Effector memory CD4-positive, alpha-beta T cell (primary cell): ENCODE measurements around the gene CCP110.

Experiments
- DNase-seq, 3 donors: peaks; one replicate each; pipeline ENCODE4 v3.0.0-alpha.2; 2020
- H3K27ac ChIP-seq: 2 replicates; pipeline ENCODE4 v1.7.0; 2013; ENCODE audit warnings: mild to moderate bottlenecking, low read length, moderate library complexity; ENCODE audit not compliant: insufficient read depth, poor library complexity, severe bottlenecking
- H3K27me3 ChIP-seq: replicated peaks from 2 replicates; pipeline ENCODE4 v1.7.0; 2013; ENCODE audit warnings: mild to moderate bottlenecking, low read length; ENCODE audit not compliant: insufficient read depth, control insufficient read depth, poor library complexity, severe bottlenecking
- H3K36me3 ChIP-seq: 2 replicates; pipeline ENCODE4 v1.7.0; 2013; ENCODE audit warnings: mild to moderate bottlenecking, low read length, moderate library complexity; ENCODE audit not compliant: control insufficient read depth, insufficient read depth
- H3K4me1 ChIP-seq: 2 replicates; pipeline ENCODE4 v1.7.0; 2013; ENCODE audit warnings: low read length, mild to moderate bottlenecking; ENCODE audit not compliant: control insufficient read depth, insufficient read depth, poor library complexity, severe bottlenecking
- H3K4me3 ChIP-seq: 2 replicates; pipeline ENCODE4 v1.7.0; 2013; ENCODE audit warnings: low read length, low read depth, mild to moderate bottlenecking; ENCODE audit not compliant: insufficient read depth, poor library complexity, severe bottlenecking
- H3K9me3 ChIP-seq: 2 replicates; pipeline ENCODE4 v1.7.0; 2013; ENCODE audit warnings: mild to moderate bottlenecking, low read length, moderate library complexity; ENCODE audit not compliant: control insufficient read depth

The CCP110 gene

DNA sequence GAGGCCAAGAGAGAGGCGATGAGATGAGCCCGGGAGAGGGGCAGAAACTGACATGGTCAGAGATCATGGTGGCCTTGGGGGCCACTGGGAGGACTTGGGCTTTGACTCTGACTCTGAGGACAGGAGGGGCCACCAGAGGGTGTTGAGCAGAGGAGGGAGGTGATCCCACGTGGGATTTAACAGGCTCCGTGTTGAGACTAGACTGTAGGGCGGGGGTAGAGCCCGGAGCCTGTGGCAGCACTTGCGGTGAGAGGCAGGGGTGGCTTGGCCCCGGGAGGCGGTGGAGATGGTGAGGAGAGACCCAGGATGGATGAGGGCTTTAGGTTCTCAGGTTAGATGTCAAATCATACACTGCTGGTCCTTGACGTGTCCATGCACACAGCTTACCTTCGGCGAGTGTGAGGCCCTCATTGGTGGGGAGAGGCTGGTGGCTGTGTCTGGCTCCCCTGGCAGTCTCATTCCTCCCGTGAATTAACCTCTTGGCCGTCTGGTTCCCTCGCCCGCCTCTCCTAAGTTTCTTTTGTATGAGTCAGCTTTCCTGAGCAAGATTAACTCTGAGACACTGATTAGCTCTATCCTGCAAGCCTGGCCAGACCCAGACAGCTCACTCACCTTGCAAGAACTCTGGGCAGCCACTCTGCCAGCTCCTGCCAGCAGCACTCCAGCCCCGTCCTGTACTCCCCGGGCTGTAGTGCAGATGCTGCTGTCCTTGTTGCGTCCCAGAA lies 71.5 kb downstream of the CCP110 start:
- no peaks in the 10 kb centered on the region for H3K27me3 ChIP-seq
- H3K27ac ChIP-seq = no peak overlapping the region
- no peak overlapping the region for H3K4me3 ChIP-seq
- H3K9me3 ChIP-seq = no peaks in the 10 kb centered on the region
- DNase-seq = no peak
- no peaks in the 10 kb centered on the region for H3K4me1 ChIP-seq
- H3K36me3 ChIP-seq = peaks cover 11% of the 10 kb centered on the region

DNA sequence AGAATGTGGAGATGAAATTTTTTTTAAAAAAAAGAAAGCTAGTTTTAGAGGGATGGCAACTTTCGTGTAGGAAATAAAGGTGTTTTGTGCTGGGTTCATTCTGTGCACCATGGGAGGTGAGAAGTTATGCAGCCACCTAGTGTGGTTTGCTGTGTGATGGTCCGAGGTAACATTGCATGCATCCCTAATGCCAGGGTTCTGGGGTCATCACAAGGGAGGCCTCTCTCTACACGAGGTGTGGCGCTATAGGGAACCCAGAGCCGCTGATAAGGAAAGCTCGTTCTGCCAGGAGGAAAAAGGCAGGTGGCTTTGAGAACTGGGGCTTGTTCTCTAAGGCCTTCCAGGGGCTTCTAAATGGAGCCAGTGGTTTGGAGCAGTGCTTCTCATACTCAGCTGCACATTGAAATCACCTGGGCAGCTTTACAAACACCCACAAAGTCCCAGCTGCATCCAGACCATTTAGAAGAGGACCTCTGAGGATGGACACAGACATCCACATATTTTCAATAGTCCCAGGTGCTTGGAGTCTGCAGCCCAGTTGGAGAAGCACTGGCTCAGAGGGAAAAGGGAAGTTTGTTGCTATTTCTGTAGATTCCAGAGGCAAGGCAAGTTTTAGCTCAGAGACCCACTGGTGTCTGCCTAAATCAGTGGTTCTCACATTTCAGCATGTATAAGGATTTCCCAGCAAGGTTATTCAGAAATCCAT lies 75.2 kb downstream of the CCP110 start:
- H3K36me3 ChIP-seq = peaks cover 5% of the 10 kb centered on the region

DNA sequence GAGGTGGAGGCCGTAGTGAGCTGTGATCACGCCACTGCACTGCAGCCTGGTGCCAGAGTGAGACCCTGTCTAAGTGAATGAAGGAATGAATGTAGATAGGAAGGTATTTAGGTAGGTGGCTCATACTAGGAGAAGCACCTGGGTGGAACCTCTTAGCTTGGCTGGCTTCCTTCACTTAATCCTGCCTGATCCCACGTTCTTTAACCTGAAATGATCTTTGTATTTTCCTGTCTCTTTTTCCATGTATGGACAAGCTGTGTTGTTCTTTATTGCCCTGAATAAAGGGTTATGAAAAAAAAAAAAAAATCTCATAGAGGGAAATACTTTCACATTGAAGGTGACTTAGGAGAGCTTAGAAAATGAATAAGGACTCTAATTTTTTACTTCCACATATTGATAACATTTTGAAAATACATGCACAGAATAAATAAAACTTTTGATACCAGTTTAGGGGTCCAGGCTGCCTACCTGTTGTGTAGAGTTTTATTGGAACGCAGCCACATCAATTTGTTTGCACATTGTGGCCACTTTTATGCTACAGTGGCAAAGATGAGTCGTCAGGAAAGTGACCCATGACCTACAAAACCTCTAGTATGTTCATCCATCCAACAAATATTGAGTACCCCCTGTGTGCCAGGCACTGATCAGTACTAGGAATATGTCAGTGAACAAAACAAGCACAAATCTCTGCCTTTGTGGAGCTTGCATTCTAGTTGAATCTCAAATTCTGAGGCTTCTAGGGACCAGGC lies 76.4 kb downstream of the CCP110 start:
- Histone ChIP-seq H3K4me3 (no peak overlapping the region), H3K4me1 (no peaks in the 10 kb centered on the region), H3K27ac (no peak overlapping the region), H3K27me3 (no peaks in the 10 kb centered on the region), H3K36me3 (peaks cover 5% of the 10 kb centered on the region), H3K9me3 (no peaks in the 10 kb centered on the region)
- no peak for DNase-seq

More for the DNA sequence above, 75.2 kb downstream of the CCP110 start:
- H3K4me1 ChIP-seq = no peaks in the 10 kb centered on the region
- no peak overlapping the region for H3K27ac ChIP-seq
- H3K4me3 ChIP-seq = no peak overlapping the region
- H3K27me3 ChIP-seq = no peaks in the 10 kb centered on the region
- no peaks in the 10 kb centered on the region for H3K9me3 ChIP-seq
- DNase-seq = no peak

DNA sequence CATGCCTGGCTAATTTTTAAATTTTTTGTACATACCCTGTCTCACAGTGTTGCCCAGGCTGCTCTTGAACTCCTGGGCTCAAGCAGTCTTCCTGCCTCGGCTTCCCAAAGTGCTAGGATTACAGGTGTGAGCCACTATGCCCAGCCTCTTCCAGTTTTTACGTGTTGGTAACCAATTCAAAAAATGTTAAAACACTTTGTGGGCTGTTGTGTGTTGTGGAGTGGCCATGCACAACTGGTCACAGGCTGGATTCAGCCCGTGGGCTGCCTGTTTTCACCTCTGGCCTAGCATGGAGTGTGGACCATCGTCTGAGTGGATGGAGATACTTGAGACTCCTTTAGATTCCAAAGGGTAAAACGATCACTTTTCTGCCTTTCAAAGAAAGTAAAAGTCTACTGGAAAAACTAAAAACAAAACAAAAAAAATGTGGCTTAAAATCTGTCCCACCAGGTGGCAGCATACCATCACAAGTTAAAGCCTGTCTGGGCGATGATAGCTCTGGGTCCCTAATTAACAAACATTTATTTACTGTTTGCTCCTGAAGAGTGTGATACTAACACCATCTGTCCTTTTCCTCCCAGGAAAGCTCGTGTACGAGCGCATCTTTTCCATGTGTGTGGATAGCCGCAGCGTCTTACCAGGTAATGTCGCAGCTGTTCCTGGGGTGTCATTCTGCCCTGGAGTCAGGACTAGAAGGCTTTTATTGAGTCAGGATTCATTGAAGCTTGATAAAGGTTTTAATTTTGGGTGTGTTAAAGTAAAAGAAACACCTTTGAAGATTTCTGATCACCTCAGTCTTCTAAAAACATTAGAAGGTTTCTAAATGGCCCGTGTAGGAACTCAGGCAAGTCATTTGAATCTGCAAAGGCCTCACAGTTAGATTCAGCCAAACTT lies 77.6 kb downstream of the CCP110 start:
- DNase-seq = peak in 1 of 3 donors; percentile 11
- no peaks in the 10 kb centered on the region for H3K27me3 ChIP-seq
- H3K27ac ChIP-seq = no peak overlapping the region
- no peaks in the 10 kb centered on the region for H3K4me1 ChIP-seq
- no peaks in the 10 kb centered on the region for H3K9me3 ChIP-seq
- no peak overlapping the region for H3K4me3 ChIP-seq
- peaks cover 5% of the 10 kb centered on the region for H3K36me3 ChIP-seq
